Measurements from ENCODE around the gene NCOR2.

GRCh38 chr12:124542021-124542949 lies 25.1 kb downstream of the NCOR2 start:
- TF ChIP-seq, protein P1, sequence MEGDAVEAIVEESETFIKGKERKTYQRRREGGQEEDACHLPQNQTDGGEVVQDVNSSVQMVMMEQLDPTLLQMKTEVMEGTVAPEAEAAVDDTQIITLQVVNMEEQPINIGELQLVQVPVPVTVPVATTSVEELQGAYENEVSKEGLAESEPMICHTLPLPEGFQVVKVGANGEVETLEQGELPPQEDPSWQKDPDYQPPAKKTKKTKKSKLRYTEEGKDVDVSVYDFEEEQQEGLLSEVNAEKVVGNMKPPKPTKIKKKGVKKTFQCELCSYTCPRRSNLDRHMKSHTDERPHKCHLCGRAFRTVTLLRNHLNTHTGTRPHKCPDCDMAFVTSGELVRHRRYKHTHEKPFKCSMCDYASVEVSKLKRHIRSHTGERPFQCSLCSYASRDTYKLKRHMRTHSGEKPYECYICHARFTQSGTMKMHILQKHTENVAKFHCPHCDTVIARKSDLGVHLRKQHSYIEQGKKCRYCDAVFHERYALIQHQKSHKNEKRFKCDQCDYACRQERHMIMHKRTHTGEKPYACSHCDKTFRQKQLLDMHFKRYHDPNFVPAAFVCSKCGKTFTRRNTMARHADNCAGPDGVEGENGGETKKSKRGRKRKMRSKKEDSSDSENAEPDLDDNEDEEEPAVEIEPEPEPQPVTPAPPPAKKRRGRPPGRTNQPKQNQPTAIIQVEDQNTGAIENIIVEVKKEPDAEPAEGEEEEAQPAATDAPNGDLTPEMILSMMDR (optimal IDR thresholded peaks at IDR 0.05 in 1 of 3, IDR thresholded peaks at IDR 0.05 in 1 of 3, conservative IDR thresholded peaks at IDR 0.05 in 1 of 3; ENCODE audit: extremely low read depth in 1 of 3, insufficient read depth in 2 of 3, low read length in 3 of 3), result no peak
- no peak for TF ChIP-seq EZH2 (IDR thresholded peaks at IDR 0.05; ENCODE audit: low read length)

Measured in keratinocyte (primary cell).